Measurements from ENCODE around the gene MED28.

The MED28 gene

GRCh38 chr4:17670423-17670822 is 56.0 kb downstream of the MED28 start:
- FAIRE-seq = no peak

DNA sequence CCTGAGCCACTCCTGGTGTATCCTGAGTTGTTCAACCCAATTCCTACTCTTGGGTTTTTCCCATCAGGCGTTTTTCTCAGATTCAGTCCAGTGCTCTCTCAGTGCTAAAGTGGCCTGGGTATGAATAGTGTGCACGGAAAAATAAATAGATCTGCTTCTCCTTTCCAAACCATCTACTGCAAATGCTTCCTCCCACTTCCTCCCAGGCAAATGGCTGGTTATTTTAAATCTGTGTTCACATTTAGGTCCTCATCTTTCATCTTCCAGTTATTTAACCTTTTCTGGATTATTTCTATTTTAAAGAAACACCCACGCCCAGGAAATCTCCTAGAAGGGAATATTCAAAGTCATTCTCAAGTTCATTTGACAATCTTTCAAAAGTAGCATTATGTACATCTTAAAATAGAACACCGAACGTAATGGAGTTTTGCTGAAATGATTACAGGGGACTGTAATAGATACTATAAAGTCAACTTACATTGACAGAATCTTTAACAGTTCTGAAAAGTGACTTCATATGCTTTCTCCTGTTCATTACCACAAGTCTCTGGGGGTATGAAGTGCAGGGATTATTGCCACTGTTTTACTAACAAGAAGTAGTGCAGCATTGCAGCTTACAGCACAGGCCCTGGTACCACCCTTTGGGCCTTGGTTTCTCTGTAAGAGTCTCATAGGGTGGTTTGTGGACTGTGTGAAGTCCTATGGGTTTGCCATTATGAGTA is 66.3 kb downstream of the MED28 start:
- FAIRE-seq = no peak

DNA sequence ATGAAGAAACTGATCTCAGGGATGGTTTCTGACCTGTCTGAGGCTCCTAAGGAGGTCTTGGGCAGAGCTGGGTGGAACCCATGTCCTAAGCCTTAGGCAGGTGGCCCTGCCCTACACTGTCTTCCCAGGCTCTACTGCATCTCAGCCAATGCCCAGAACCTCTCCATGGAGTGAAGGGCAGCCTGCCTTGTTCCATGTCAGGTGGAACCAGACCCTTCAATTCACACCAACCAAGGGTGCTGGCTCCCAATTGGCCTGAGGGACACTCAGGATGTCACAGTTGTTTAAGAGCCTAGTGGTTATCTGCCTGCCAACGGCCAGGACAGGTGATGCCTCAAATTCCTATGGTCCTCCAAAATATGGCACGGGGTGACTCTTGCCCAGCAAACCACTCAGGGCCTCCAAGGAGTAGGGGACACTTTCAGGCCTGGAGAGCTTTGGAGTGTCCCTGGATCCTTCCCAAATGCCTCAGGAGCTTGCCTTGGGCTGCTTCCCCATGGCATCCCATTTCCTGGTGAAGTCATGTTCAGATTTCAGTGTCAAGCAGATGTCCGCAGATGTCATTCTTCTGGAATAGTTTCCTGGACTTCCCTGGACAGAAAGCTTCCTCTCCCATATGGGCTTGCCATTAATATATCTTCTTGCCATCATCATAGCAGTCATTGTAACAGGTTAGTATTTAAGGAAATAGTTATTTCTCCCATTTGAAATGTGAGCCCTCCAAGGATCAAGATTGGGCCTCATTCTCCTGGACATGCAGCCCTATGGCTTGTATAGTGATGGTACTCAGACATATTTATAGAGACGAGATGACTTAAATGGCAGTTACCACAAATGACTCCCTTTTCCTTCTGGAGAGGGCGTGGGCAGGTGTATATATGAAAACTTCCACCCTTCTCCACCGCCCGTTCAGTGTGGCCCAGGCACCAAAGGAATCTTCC is 67.1 kb downstream of the MED28 start:
- no peak for FAIRE-seq

GRCh38 chr4:17682222-17682566 is 67.8 kb downstream of the MED28 start:
- no peak for FAIRE-seq
